IMR-90 (cell line): ENCODE data around the gene SLC66A2. TPM values are rescaled to one million over a fixed set of nuclear protein-coding genes. Genes with fewer than 3 reads are reported as not detected.

ENCODE experiments used
- ATAC-seq: fragments of 200-7000 bp; cut with Tn5 transposase; 2 replicates; pipeline ENCODE4 v1.9.1; 2020; ENCODE audit warnings: low read depth, mild to moderate bottlenecking, moderate library complexity
- BruUV-seq: library from RNA; stranded (reverse); fragments of 400-500 nt; replicated peaks from 2 replicates; lab custom pipeline; 2021; lab: Mats Ljungman, UMichigan
- CTCF ChIA-PET: fragments of 300-600 bp; formaldehyde crosslinking; extraction: SDS; loops from one replicate; lab custom pipeline; 2021; ENCODE audit warnings: antibody characterized with exemption; lab: Yijun Ruan, JAX
- POLR2A ChIA-PET: fragments of 300-600 bp; sonication (Branson Sonifier 250); formaldehyde crosslinking; loops from one replicate; lab custom pipeline; 2022; ENCODE audit warnings: antibody characterized with exemption; ENCODE audit not compliant: unreplicated experiment; lab: Charles Lee
- DNase-seq: peaks from one replicate; pipeline ENCODE4 v3.0.0; 2013
- H2AFZ ChIP-seq: replicated peaks from 2 replicates; pipeline ENCODE3; 2013; ENCODE audit warnings: low read length, mild to moderate bottlenecking; ENCODE audit not compliant: poor library complexity
- H2AK5ac ChIP-seq: 2 replicates; pipeline ENCODE4 v1.6.1; 2013; ENCODE audit warnings: low read depth, low read length, inconsistent platforms
- H2AK9ac ChIP-seq: replicated peaks from 2 replicates; pipeline ENCODE3; 2013; ENCODE audit warnings: mild to moderate bottlenecking, low read depth, low read length, moderate library complexity; ENCODE audit not compliant: poor library complexity
- H2BK120ac ChIP-seq: 2 replicates; pipeline ENCODE4 v1.6.1; 2013; ENCODE audit warnings: low read depth, low read length, inconsistent platforms
- H2BK15ac ChIP-seq: 3 replicates; pipeline ENCODE4 v1.6.1; 2013; ENCODE audit warnings: low read depth, low read length, inconsistent platforms
- H2BK20ac ChIP-seq: 2 replicates; pipeline ENCODE4 v1.6.1; 2013; ENCODE audit warnings: low read depth, mild to moderate bottlenecking, inconsistent platforms, low read length, moderate library complexity
- H2BK5ac ChIP-seq: 2 replicates; pipeline ENCODE4 v1.6.1; 2013; ENCODE audit warnings: mild to moderate bottlenecking, low read depth, low read length, inconsistent platforms; ENCODE audit not compliant: poor library complexity, severe bottlenecking
- H3K14ac ChIP-seq: replicated peaks from 2 replicates; pipeline ENCODE4 v1.6.1; 2013; ENCODE audit warnings: low read depth, low read length, inconsistent platforms
- H3K18ac ChIP-seq: 2 replicates; pipeline ENCODE4 v1.6.1; 2013; ENCODE audit warnings: low read depth, low read length, control low read depth
- H3K23ac ChIP-seq: 2 replicates; pipeline ENCODE4 v1.6.1; 2013; ENCODE audit warnings: low read depth, low read length, inconsistent platforms
- H3K27ac ChIP-seq: 2 replicates; pipeline ENCODE4 v1.5.1; 2013; ENCODE audit warnings: mild to moderate bottlenecking, control low read depth, low read length; ENCODE audit not compliant: insufficient read depth
- H3K27me3 ChIP-seq: 2 replicates; pipeline ENCODE4 v1.6.1; 2013; ENCODE audit warnings: low read length; ENCODE audit not compliant: control insufficient read depth, insufficient read depth
- H3K36me3 ChIP-seq: 2 replicates; pipeline ENCODE4 v1.6.1; 2013; ENCODE audit warnings: low read length, mixed read lengths; ENCODE audit not compliant: control insufficient read depth, insufficient read depth
- H3K4ac ChIP-seq: 2 replicates; pipeline ENCODE4 v1.6.1; 2013; ENCODE audit warnings: low read depth, low read length, inconsistent platforms
- H3K4me1 ChIP-seq: 2 replicates; pipeline ENCODE4 v1.6.1; 2013; ENCODE audit warnings: low read length, mixed read lengths; ENCODE audit not compliant: control insufficient read depth, insufficient read depth
- H3K4me2 ChIP-seq: 2 replicates; pipeline ENCODE4 v1.6.1; 2013; ENCODE audit warnings: low read depth, mild to moderate bottlenecking, control low read depth, low read length, moderate library complexity
- H3K4me3 ChIP-seq: 2 replicates; pipeline ENCODE4 v1.5.1; 2013; ENCODE audit warnings: low read depth, mild to moderate bottlenecking, control low read depth, low read length, moderate library complexity; ENCODE audit not compliant: insufficient read depth
- H3K56ac ChIP-seq: 2 replicates; pipeline ENCODE4 v1.6.1; 2013; ENCODE audit warnings: low read length, inconsistent platforms; ENCODE audit not compliant: insufficient read depth; ENCODE audit errors: extremely low read depth
- H3K79me1 ChIP-seq, 2 experiments: 2 replicates each; pipeline ENCODE4 v1.6.1; 2013; ENCODE audit warnings: low read length in 2 of 2, inconsistent platforms in 1 of 2, low read depth in 1 of 2
- H3K9ac ChIP-seq: 2 replicates; pipeline ENCODE4 v1.6.1; 2013; ENCODE audit warnings: low read depth, low read length, control low read depth
- H3K9me1 ChIP-seq: 2 replicates; pipeline ENCODE4 v1.6.1; 2013; ENCODE audit warnings: low read length, inconsistent platforms; ENCODE audit not compliant: insufficient read depth
- H3K9me3 ChIP-seq: 2 replicates; pipeline ENCODE4 v1.6.1; 2013; ENCODE audit warnings: low read length; ENCODE audit not compliant: control insufficient read depth, insufficient read depth
- H4K20me1 ChIP-seq: 2 replicates; pipeline ENCODE4 v1.6.1; 2013; ENCODE audit warnings: low read length, inconsistent platforms; ENCODE audit not compliant: insufficient read depth
- H4K5ac ChIP-seq: 2 replicates; pipeline ENCODE4 v1.6.1; 2013; ENCODE audit warnings: mild to moderate bottlenecking, low read depth, low read length, control low read depth
- H4K8ac ChIP-seq, 2 experiments: 2 replicates each; pipeline ENCODE4 v1.6.1; 2013; ENCODE audit warnings: low read depth in 2 of 2, low read length in 2 of 2, control low read depth in 1 of 2, inconsistent platforms in 1 of 2
- H4K91ac ChIP-seq: 2 replicates; pipeline ENCODE4 v1.6.1; 2013; ENCODE audit warnings: low read depth, low read length, inconsistent platforms; ENCODE audit not compliant: insufficient read depth
- BHLHE40 ChIP-seq: fragments of 150-350 bp; IDR thresholded peaks from 2 replicates; pipeline ENCODE4 v1.6.1; 2016; ENCODE audit warnings: mild to moderate bottlenecking, low read depth, low read length
- CEBPB ChIP-seq: IDR thresholded peaks from 2 replicates; pipeline ENCODE4 v1.6.1; 2012; ENCODE audit warnings: low read depth, low read length, improper control_type of control experiment
- CHD1 ChIP-seq: IDR thresholded peaks from 2 replicates; pipeline ENCODE4 v1.6.1; 2012; ENCODE audit warnings: low read depth, low read length, improper control_type of control experiment
- CTCF ChIP-seq: conservative IDR thresholded peaks from 2 replicates; pipeline ENCODE4 v1.5.1; 2012; ENCODE audit warnings: mild to moderate bottlenecking, low read depth, low read length, improper control_type of control experiment
- FOS ChIP-seq: fragments of 150-350 bp; IDR thresholded peaks from 2 replicates; pipeline ENCODE4 v1.6.1; 2016; ENCODE audit warnings: low read depth, low read length
- MXI1 ChIP-seq: IDR thresholded peaks from 2 replicates; pipeline ENCODE4 v1.6.1; 2012; ENCODE audit warnings: low read depth, mild to moderate bottlenecking, low read length, moderate library complexity, borderline replicate concordance
- POLR2A ChIP-seq: IDR thresholded peaks from 2 replicates; pipeline ENCODE4 v1.6.1; 2012; ENCODE audit warnings: mild to moderate bottlenecking, low read depth, low read length
- RAD21 ChIP-seq: IDR thresholded peaks from 2 replicates; pipeline ENCODE4 v1.6.1; 2012; ENCODE audit warnings: low read length, improper control_type of control experiment
- RCOR1 ChIP-seq: IDR thresholded peaks from 2 replicates; pipeline ENCODE4 v1.6.1; 2012; ENCODE audit warnings: mild to moderate bottlenecking, low read length, improper control_type of control experiment; ENCODE audit not compliant: insufficient replicate concordance
- RFX5 ChIP-seq: IDR thresholded peaks from 2 replicates; pipeline ENCODE4 v1.8.0; 2012; ENCODE audit warnings: low read depth, mild to moderate bottlenecking, low read length, moderate library complexity
- SMC3 ChIP-seq: fragments of 150-350 bp; IDR thresholded peaks from 2 replicates; pipeline ENCODE4 v1.6.1; 2016; ENCODE audit warnings: low read depth, mild to moderate bottlenecking, antibody characterized with exemption, low read length, moderate library complexity
- WGBS, 2 experiments: methylation state at CpG; one replicate each; pipeline versions ENCODE4 v1.1.5 to v1.1.7; 2013; ENCODE audit warnings: missing lambda C conversion rate in 2 of 2; ENCODE audit not compliant: insufficient read length in 1 of 2; ENCODE audit errors: extremely low coverage in 2 of 2; 5-methylcytosine and 5-hydroxymethylcytosine counted together
- dilution Hi-C: fragments of 300-500 bp; cut with HindIII; formaldehyde crosslinking; loops from one replicate; pipeline ENCODE4 v1.14.3; 2018; ENCODE audit warnings: low sequenced_read_pairs; ENCODE audit not compliant: unreplicated experiment
- in situ Hi-C: fragments of 300-500 bp; cut with MboI; formaldehyde crosslinking; loops from 3 replicates; pipeline ENCODE4 v1.14.3; 2019; ENCODE audit warnings: low sequenced_read_pairs, inconsistent platforms, mixed read lengths
- intact Hi-C: fragments of 100-400 bp; cut with micrococcal nuclease; formaldehyde crosslinking; loops from 2 replicates; pipeline ENCODE4 v1.10.0; 2022
- polyA plus RNA-seq, 3 experiments: library from polyadenylated mRNA; depleted of rRNA; stranded (reverse); fragments of >200 nt; gene quantifications; 2 replicates each; pipeline ENCODE4 v1.2.3, GENCODE V29; 2012; ENCODE audit warnings: low replicate concordance in 1 of 3
- total RNA-seq: library from RNA; depleted of rRNA; stranded (reverse); fragments of >200 nt; gene quantifications from 2 replicates; pipeline ENCODE4 v1.2.3, GENCODE V29; 2012
- TF ChIP-seq, protein P1 (sequence below): fragments of 150-350 bp; IDR thresholded peaks from 2 replicates; pipeline ENCODE4 v1.6.1; 2017; ENCODE audit warnings: mild to moderate bottlenecking, antibody characterized with exemption, low read length, low read depth

Gene SLC66A2
- total and polyA plus RNA-seq, 2 of the 4 experiments (the other 2 are of a cell fraction): 17.6 to 23.5 TPM

DNA sequence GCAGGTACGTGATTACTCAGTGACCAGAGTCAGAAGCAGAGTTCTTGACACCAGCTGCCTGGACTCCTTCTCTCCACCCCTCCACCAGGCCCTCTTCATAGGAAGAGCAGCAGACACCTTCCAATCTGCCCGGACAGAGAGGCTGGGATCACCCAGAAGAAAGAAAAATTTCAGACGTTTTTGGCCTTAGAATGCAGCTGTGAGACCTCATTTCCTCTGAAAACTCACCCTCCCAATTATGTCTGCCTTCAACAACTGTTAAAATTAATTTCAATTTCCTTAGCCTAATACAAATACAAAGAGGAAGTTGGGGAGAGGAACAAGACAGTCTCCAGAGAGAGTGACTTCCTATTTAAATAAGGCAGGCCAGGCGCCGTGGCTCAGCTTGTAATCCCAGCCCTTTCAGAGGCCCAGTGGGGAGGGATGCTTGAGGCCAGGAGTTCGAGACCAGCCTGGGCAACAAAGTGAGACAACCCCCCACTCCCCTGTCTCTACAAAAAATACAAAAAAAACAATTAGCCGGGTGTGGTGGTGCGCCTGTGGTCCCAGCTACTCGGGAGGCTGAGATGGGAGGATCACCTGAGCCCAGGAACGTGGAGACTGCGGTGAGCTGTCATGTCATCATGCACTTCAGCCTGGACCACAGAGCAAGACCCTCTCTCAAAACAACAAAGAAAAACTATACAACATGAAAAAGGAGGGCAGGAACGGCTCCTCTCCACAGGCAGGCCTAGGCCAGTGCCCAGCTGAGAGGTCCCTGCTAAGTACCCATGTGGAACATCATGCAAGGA lies 1.6 kb downstream of the SLC66A2 start (continued):
- TF ChIP-seq, protein P1, sequence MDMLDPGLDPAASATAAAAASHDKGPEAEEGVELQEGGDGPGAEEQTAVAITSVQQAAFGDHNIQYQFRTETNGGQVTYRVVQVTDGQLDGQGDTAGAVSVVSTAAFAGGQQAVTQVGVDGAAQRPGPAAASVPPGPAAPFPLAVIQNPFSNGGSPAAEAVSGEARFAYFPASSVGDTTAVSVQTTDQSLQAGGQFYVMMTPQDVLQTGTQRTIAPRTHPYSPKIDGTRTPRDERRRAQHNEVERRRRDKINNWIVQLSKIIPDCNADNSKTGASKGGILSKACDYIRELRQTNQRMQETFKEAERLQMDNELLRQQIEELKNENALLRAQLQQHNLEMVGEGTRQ: no peak
- TF ChIP-seq SMC3: no peak

GRCh38 chr18:79948719-79949411 lies 2.6 kb downstream of the SLC66A2 start:
- intact Hi-C loops: no loop called here
- H3K27ac ChIP-seq: no peak overlapping the region
- POLR2A ChIA-PET: no interaction called here
- TF ChIP-seq RCOR1 (no peak), POLR2A (no peak), RAD21 (no peak), MXI1 (no peak), CTCF (no peak), SMC3 (no peak), FOS (no peak), CEBPB (no peak), RFX5 (no peak), BHLHE40 (no peak), CHD1 (no peak)

More at GRCh38 chr18:79948719-79949411, 2.6 kb downstream of the SLC66A2 start:
- peaks cover 21 to 82% of the 10 kb centered on the region in 2 experiments for H3K79me1 ChIP-seq
- peaks cover 14% of the 10 kb centered on the region for H3K4me1 ChIP-seq
- in situ Hi-C loops: no loop called here
- peaks cover 21% of the 10 kb centered on the region for H3K9me1 ChIP-seq
- no peak overlapping the region for H2BK15ac ChIP-seq
- H2BK20ac ChIP-seq: no peak overlapping the region
- CTCF ChIA-PET: no interaction called here
- H4K20me1 ChIP-seq: peaks cover 64% of the 10 kb centered on the region
- dilution Hi-C loops: no loop called here
- no peak for ATAC-seq
- peaks cover 26% of the 10 kb centered on the region for H3K36me3 ChIP-seq
- H3K9ac ChIP-seq: no peak overlapping the region
- no peak overlapping the region for H3K4me2 ChIP-seq
- no peak overlapping the region for H3K23ac ChIP-seq
- WGBS, 2 experiments: no CpG with 5 or more reads among the region's 23 CpGs
- no peak overlapping the region for H3K4me3 ChIP-seq
- H2AK5ac ChIP-seq: no peak overlapping the region
- no peak overlapping the region for H4K5ac ChIP-seq
- H2BK120ac ChIP-seq: no peak overlapping the region
- H3K9me3 ChIP-seq: no peaks in the 10 kb centered on the region
- no TSS peak for BruUV-seq
- no peak overlapping the region for H3K4ac ChIP-seq
- H2AFZ ChIP-seq: no peak overlapping the region
- no peak for DNase-seq
- H3K18ac ChIP-seq: no peak overlapping the region
- no peak overlapping the region for H3K14ac ChIP-seq
- H4K91ac ChIP-seq: no peak overlapping the region
- no peaks in the 10 kb centered on the region for H3K27me3 ChIP-seq
- no peak overlapping the region for H2AK9ac ChIP-seq
- no peak overlapping the region for H2BK5ac ChIP-seq
- no peak overlapping the region for H4K8ac ChIP-seq
- H3K56ac ChIP-seq: no peak overlapping the region
